GM12872 (cell line): ENCODE measurements around the gene KCNQ5.

Experiments used
- TF ChIP-seq, protein P1 (sequence below): IDR thresholded peaks from 3 replicates; pipeline ENCODE4 v1.5.1; 2011; ENCODE audit warnings: low read depth, mild to moderate bottlenecking, low read length, moderate library complexity; ENCODE audit not compliant: insufficient read depth

KCNQ5 gene

DNA sequence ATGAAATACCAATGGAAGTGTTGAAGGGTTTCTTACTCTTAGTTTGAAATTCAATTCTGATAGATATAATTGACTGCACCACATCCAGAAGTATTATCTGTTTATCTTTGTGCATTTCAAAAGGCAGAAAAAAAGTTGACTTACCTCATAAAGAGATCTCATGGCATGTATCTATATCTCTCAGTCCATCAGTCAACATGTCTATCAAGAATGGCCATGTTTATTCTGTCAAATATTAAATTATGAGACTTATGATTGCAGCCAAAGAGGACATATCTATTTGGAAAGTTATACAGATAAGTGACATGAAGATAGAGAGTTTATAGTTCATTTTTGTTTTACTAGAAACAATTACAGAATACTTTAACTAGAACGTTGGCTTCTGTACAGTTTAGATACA is 325.7 kb downstream of the KCNQ5 start:
- TF ChIP-seq, protein P1, sequence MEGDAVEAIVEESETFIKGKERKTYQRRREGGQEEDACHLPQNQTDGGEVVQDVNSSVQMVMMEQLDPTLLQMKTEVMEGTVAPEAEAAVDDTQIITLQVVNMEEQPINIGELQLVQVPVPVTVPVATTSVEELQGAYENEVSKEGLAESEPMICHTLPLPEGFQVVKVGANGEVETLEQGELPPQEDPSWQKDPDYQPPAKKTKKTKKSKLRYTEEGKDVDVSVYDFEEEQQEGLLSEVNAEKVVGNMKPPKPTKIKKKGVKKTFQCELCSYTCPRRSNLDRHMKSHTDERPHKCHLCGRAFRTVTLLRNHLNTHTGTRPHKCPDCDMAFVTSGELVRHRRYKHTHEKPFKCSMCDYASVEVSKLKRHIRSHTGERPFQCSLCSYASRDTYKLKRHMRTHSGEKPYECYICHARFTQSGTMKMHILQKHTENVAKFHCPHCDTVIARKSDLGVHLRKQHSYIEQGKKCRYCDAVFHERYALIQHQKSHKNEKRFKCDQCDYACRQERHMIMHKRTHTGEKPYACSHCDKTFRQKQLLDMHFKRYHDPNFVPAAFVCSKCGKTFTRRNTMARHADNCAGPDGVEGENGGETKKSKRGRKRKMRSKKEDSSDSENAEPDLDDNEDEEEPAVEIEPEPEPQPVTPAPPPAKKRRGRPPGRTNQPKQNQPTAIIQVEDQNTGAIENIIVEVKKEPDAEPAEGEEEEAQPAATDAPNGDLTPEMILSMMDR: no peak

DNA sequence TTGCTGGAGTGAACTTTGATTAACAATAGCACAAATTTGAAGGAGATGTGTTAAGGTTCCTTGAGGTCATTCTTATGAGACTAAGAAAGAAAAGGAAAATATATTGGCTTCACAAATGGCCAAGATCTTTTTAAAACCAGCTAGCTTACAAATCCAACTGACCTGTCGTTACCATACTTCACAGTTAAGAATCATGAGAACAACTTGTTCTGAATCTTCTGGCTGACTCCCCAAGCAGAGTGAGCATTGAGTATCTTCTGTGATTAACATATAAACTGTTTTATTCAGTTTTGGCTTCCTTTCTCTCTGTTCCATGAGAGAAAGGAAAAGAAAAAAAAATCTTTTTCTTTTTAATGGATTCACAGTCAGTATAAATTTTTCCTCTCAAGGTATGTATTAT is 326.3 kb downstream of the KCNQ5 start:
- TF ChIP-seq, protein P1: no peak

DNA sequence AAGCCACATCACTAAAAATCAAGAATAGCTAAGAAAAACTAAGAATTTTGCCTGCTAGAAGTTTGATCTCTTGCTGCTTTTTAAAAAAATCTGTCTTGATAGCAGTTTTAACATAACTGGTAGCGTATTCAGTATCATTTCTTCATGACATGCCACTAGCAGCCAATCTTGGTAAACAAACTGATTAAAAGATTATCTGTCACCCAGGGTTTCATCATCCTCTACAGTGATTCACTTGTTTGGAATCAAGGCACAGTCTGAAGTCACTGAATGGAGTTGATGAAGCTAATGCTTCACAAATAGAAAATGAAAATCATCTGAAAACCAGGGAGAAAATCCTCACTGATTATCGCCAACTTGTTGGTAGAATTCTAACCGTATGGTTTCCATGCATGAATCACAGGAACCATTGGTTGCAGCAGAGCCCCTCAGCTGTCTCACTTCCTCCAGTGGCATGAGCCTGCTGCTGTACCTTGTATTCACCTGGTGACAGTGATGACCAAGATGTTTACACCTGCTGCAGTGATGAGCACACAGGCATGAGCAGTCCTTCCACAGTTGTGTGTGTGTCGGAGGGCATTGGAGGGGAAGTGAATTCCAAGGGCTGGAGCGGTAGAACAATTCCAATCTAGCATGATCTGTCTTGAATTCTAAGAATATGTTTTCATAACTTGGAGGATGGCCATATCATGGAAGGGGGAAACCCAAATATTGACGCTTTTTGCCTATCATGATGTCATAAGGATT is 328.4 kb downstream of the KCNQ5 start:
- TF ChIP-seq, protein P1: no peak

DNA sequence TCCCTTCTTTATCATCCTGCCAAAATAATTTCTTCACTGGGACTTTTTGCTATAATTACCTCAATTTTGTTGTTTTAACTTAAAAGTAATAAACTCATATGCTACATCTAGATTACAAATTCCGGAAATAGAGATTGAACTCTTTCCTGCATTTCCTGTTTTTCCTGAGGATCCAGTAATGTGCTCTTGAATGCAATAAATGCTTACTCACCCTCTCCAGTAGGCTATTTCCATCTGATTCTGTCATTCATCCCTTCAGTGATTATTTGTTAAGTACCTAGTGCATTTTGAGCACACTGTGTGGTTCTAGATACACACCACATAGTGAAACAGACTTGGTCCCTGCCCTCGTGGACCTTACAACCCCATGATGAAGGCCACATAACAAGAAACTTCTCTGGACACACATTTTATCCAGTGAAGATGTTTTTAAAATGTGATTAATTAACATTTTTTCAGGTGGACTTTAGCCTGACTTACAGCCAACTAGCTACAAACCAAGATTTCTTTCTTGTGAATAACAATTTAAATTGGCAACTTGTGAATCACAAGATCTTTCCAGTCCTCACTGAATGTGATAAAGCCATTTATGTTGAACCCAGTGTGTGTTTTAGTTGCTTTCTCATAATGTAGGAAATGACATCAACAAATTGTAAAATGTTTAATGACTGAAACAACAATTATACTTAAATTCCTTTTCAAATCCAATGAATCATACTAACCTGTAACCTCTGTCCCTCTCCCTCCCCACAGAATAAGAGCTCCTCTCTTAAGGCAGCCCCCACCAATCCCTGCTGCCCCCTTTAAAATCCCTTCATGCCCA is 331.2 kb downstream of the KCNQ5 start:
- TF ChIP-seq, protein P1: no peak

DNA sequence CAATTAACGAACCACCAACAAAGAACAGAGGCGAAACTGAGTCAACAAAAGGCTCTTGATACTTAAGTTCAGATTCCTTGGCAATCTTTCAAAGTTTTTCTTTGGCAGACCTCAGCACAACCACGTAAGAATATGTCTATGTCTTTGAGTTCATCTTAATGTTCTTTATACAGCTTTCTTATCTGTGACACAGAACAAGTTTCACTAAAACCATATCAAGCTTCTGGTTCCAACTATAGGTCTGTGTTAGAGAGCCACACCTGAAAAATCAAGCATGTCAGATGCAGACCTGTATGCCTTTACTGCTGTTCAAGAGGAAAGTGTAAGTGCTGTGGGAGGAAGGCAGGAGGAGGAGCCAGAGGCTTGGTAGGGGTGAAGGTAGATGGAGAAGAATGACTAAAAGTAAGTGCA is 332.1 kb downstream of the KCNQ5 start:
- TF ChIP-seq, protein P1: no peak

DNA sequence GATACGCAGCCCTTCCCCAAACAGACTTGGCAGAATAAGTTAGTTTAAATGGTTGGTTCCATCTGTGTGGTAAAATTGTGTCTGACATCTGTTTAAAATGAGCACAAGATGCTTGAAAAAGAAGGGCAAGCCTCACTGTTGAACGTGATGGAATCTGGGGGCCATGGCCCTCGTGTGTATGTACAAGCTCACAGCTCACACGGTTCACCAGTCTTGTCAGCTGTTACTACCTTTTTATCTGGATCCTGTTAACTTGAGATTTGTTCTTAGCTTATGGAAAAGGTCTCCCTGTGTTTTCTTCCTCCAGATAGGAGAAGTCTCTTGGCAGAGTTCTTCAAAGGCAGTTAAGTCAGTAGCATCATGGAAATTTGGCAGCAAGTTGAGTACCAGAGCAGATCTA is 332.9 kb downstream of the KCNQ5 start:
- TF ChIP-seq, protein P1: no peak

DNA sequence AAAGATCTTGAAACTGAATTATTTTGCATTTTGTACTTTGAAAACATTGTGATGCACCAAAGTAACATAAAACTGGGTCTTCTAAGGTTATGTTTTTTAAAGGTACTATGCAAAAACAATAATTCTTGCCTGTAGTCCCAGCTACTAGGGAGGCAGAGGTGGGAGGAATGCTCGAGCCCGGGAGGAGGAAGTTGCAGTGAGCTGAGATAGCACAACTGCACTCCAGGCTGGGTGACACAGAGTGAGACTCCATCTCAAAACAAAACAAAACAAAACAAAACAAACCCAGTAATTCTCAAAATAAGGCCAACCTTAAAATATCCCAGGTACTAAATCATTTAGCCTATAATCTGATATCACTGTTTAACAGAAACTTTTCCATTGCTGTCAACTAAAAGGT is 333.8 kb downstream of the KCNQ5 start:
- TF ChIP-seq, protein P1: no peak
